ENCODE measurements around the gene NRG3.

NRG3 gene

GRCh38 chr10:82228701-82229100 is 353.7 kb downstream of the NRG3 start:
- no peak for DNase-seq

DNA sequence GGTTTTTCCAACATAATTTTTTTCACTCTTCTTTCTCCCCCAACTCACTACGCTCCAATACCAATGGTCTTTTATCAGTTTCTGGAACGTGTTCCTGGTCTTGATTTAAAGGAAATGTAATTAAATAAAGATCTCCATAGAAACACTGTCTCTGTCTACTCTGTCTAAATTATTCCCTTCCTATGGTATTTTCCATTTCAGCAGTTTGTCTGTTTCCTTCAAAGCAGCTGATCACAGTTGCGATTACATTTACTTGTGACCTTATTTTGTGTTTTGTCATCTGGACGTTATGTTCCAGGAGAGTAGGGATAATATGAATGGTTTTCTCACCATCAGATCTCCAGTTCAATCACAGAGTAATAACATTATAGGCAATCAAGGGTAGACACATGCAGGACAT is 359.2 kb downstream of the NRG3 start:
- no peak for DNase-seq

GRCh38 chr10:82236084-82236731 is 361.2 kb downstream of the NRG3 start:
- DNase-seq = no peak

DNA sequence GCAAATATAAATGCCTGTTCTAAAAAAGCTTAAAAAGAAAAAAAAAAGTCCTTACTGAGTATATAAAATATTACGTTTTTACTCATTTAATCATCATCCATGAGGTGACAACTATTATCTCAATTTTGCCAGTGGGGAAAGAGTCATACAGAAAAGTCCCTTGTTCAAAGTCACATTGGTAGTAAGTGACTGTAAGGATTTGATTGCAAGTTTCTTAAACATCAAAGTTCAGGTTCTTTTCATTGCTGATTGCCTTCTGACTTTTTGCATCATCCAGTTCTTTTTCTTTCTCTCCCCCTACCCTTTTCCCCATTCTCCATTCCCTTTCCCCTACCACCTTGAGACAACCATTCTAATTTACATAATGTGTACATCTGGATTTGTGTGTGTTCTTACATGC is 363.3 kb downstream of the NRG3 start:
- no peak for DNase-seq

- DNase-seq = no peak
Measured at GRCh38 chr10:82240408-82240807, 365.4 kb downstream of the NRG3 start.

- no peak for DNase-seq
Measured at GRCh38 chr10:82242778-82243177, 367.8 kb downstream of the NRG3 start.

GRCh38 chr10:82245157-82245556 is 370.2 kb downstream of the NRG3 start:
- DNase-seq = no peak

GRCh38 chr10:82245906-82246560 is 371.0 kb downstream of the NRG3 start:
- DNase-seq = no peak

GRCh38 chr10:82249141-82249540 is 374.1 kb downstream of the NRG3 start:
- no peak for DNase-seq

DNA sequence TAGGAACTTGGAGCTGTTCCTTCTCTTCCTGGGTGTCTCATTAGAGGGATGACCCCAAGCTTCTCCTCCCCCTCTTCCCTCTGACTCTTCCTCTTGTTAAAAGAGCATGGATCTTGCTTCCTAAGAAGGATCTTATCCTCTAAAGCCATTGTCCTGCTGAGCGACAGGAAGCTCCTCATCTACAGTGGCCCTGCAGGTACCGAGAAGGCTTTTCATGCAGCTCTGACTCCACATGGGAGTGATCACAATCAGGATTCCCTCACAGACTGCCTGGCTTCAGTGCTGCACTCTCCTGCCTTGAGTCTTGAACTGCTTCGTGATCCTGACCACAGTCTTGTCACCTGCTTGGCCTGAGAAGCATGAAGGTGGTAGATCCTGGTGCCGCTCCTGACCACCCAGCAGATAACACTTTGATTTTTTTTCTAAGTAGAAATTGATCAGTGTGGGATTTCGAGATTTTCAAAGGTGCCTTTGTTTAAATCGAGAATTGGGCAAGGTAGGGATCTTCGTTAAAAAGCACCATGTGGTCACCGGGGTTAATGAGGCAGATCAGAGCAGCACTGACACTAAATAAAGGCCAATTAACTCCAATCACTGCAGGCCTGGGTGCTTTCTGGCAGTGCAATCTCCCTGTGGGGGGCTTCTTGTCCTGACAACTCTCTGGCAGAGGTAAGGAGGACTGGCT is 376.4 kb downstream of the NRG3 start:
- no peak for DNase-seq

- DNase-seq = no peak
Measured at GRCh38 chr10:82252081-82252480, 377.1 kb downstream of the NRG3 start.

GRCh38 chr10:82254237-82254636 is 379.2 kb downstream of the NRG3 start:
- no peak for DNase-seq

- no peak for DNase-seq
Measured at GRCh38 chr10:82256275-82256674, 381.3 kb downstream of the NRG3 start.

GRCh38 chr10:82266438-82266837 is 391.4 kb downstream of the NRG3 start:
- no peak for DNase-seq

DNA sequence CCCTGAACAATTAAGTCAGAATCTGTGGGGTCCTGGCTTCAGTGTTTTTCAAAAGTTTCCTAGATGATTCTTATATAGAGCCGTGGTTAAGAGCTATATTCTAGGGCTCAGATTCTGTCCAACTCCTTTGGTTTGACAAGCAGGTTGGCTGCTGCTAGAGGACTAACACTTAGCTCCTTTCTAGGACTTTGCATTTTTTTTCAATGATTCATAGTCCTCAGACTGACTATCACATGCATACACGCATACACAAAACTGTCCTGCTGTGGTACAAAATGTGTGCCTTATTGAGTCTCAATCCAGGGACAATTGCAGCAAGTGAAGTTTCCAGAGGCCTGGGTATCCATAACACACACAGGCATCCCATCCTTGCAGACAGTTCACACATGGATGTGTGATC is 392.0 kb downstream of the NRG3 start:
- no peak for DNase-seq

DNA sequence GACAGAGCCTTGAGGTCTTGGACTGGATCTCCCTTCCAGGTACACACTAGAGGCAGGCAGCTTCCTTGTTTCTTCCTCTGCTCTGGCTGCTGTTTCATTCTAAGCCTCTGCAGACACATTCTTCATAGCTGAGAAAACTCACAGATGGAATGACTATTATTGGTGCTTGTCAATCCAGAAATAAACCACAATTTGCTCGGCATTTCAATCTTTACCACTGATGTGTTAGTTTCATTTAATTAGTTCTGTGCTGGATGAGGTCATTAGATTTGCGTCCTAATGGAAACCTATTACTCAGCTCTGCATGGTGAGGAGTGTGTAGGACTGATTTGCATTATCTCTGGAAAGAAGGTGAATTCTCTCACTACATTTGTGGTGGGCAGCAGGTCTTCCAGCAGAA is 392.5 kb downstream of the NRG3 start:
- DNase-seq = no peak

DNA sequence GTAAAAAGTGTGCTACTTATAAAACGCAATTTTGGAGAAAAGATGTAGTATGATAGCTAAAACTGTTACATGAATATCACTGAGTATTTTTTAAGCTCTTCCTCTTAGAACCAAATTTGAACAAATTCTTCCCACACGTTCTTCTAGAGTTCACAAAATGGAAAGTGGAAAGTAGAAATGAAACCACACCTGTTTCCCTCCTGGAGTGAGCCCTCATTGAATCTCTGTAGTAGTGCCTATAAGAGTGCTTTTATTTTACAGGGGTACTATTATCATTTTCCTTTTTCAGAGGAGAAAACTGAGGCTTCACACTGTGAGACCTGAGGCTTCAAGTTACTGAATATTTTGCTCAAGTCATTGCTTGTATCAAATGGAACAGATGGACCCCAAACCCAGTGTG is 393.0 kb downstream of the NRG3 start:
- DNase-seq = no peak

GRCh38 chr10:82277591-82277990 is 402.6 kb downstream of the NRG3 start:
- no peak for DNase-seq

GRCh38 chr10:82278401-82279182 is 403.6 kb downstream of the NRG3 start:
- DNase-seq = no peak

DNA sequence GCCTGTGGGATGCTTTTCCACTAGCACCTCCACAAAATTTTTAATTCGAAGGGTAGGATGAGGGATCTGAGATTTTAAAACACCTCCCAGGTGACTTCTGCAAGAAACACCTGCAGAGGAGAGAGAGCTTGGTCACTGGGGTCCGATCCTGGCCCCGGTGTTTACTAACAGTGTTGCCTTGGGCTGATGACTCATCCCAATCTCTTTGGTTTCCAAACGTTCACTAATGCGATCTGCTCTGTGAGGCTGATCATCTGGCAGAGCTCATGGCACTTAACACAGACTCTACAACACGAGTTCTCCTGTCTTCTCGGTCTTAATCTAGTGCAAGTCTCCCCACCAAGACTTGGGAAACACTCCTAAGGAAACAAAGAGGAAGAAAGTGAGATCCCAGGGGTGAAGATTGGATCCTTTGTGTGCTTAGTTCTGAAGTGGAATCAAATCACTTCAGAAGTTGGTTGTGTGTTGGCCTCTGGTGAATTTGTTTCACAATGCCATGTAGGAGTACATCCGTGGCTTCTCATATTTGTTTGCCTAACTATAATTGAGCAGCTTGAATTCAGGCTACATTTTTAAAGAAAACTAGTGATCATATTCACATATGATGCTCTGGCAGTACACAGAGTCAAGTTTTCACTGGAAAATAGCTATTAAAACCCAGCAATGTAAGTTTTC is 407.9 kb downstream of the NRG3 start:
- DNase-seq = no peak

DNA sequence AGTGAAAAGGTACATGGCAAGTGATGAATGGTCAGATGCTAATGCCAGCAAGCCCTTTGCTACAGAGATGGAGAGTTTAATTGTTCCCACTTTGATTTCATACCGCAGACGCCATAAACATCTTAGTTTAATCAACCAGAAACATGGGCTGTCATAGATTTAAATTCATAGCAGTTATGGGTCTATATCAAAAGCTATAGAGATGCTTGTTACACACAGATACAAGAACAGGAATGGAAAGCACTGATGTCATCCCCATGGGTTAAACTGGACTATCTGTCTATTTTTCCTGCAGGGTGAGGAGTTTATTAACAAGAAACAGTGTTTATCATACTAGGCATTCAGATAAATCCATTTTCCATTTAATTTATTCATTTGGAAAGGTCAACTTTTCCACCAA is 409.2 kb downstream of the NRG3 start:
- no peak for DNase-seq

DNA sequence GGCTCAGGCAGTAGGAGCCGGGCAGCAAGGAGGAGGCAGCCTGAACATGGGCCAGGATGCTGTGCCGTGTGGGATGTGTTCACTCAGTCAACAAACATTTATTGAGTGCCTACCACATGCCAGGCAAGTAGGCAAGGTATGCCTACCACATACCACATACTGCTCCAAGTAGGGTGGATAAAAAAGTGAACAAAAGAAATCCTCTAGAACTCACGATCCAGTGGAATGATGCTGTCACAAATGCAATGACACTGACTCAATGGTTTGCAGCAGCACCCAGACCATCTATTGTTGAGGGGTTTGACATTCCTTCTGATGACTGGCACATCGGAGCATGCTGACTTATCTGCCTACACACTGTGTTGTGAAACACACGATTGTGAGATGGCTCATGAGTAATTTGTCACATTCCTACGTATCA is 413.5 kb downstream of the NRG3 start:
- DNase-seq = no peak

DNA sequence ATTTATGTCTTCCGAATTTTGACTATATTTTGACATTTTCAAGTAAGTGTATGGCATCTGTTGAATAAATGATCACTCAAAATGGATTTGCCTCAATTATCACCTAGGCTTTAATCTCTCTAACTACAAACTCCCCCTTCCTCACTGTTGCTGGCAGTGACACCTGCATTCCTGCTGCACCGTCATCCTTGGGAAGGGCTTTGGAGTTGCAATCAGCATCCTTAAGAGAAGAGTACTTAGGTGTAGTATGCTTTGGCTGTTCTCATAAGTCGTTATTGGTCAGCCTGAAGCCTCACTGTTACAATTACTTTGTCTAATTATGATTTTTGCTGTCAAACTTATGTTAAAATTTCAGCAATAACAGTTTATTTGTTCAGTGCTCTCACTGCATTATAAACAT is 415.0 kb downstream of the NRG3 start:
- DNase-seq = no peak

Data from NCI-H510A (cell line).